Glomerular visceral epithelial cell (primary cell): ENCODE measurements around the gene CUEDC1.
A peak's percentile ranks its signal among the peaks of the same experiment; 100 is the strongest.
"Not testable (repeated sequence)": the region's sequence is repeated elsewhere in the genome, so short reads cannot be mapped to it uniquely, and the experiment has no call there.

ENCODE experiments used
- DNase-seq: peaks from one replicate; pipeline ENCODE4 v3.0.0-alpha.2; 2016; ENCODE audit errors: extremely low spot score

Gene CUEDC1

DNA sequence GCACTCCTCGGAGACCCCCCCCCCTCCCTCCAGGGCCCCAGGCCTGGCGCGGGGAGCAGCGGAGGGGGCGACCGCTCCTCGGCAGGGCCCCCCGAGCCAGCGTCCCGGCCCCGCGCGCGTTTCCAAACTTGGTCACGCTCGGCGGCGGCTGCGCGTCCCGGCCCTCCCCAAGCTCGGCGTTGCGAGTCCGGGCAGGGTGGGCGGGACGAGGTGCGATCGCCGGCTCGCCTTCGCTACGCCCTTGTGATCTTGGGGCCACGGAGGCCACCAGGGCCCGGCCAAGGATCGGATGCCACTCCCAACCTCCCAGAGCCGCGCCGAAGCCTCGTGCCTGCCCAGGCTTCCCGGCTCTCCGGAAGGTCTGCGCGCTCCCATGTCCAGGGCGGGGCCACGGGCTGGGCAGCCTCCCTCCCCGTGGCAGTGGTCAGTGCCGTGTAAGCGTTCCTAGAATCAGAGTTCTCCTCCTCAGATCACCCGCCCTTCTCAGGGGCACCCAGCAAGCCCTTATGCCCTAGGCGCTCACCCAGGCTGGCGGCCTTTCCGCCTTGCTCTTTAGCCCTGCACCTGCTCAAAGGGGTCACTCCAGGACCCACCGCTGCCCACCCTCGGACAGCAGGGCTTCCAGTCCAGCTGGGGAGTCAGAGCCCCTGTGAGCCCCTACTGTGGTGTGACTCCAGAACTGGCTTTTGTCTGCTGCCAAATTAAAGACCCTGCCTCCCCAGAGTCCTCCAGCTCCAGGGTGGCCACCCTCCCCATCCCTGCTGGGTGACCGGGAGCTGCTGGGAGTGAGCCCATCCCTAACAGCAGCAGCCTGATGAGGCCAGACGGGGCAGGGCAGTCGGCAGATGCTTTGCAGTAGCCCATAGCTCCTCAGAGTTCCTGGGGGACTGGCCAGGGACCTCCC lies 93.2 kb downstream of the CUEDC1 start:
- DNase-seq: peak; percentile 85

DNA sequence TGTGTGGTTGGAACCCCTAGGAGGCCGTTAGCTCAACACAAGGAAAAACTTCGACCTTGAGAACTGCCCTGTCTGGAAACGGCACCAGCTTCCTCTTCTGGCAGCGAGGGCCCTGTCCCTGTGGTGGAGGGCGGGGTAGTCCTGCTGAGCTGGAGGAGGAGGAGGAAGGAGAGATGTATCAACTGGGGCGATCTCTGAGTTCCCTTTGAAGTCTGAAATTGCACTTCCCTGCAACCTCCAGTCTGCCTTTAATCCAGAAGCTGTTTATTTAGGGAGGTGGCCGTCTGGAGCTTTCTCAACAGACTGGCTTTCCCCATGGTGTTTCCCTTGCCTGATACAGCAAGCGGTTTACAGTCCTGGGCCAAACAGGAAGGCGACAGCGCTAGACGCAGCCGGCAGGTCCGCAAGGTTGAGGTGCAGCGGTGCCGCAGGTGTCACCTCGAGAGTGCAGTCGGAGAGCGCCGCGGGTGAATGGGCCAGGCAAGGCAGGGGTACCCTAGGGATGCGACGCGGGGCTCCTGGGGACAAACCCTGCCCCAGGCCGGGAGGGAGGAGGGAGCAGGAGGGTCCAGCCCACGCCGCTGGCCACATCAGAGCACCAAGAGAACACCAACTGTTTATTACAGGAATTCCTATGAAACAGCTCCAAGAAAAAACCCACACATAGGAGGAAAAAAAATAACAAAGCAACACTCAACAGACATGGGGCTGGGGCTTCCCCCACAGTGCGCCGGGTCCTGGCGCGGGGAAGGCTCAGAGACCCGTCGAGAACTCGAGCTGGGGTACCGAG lies 94.0 kb downstream of the CUEDC1 start:
- peak; percentile 76 for DNase-seq

DNA sequence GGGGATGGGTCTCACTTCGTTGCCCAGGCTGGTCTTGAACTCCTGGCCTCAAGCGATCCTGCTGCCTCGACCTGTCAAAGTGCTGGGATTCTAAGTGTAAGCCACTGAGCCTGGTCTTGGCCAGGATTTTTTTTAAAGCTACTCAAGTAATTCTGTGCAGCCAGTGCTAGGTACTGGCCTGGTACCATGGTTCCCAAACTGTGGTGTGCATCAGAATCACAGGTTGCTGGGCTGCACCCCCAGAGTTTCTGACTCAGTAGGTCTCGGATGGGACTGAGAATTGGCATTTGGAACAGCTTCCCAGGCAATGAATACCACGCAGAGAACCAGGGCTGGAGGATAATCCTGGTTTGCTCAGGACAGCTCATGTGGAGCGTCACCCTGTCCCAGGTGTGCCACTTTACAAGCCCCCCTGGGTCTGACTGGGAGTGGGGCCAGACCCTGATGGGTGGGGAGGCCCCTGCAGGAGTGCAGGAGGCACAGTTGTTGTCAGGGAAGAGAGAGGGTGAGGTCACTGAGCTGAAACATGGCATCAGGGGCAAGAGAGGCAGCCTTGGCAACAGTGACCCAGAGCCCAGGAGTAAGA lies 94.7 kb downstream of the CUEDC1 start:
- no peak for DNase-seq

DNA sequence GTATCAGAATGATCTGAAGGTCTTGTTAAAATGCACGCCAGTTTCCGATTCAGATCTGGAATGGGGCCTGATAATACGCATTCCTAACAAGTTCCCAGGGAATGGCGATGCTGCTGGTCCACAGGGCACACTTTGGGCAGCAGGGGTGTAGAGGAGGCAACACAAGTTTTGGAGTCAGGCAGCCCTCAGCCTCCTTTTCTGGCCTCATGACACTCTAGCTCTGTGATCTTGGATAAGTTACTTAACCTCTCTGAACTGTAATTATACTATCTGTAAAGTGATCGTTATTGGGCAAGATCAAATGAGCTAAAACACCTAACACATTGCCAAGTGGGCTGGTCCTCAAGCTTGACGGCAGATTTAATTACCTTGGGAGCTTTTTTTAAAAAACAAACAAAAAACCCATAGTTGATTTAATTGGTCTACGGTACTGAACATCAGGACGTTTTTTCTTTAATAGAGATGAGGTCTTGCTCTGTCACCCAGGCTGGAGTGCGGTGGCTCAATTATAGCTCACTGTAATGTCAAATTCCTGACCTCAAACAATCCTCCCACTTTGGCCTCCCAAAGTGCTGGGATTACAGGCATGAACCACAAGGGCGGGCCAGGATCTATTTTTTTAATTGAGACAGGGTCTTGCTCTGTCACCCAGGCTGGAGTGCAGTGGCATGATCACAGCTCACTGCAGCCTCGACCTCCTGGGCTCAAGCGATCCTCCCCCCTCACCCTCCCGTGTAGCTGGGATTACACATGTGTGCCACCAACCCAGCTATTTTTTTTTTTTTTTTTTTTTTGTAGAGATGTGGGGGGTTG lies 95.4 kb downstream of the CUEDC1 start:
- no peak for DNase-seq

DNA sequence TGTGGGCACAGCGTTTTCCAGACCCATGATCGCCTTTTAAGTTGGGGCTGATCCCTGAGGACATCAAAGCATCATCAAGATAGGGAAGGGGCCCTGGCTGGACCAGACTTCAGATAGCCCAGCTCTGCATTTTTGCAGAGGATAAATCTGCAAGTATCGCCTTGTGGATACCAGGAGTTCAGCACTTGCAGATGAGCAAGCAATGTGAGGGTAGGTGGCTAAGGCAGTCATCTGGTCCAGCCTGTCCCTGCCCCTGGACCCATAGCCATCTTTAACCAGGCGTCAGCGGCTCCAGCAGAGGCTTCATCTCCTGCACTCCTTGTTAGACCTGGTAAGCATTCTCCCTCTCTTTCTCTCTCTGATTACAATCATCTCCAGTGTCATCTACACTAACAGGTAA lies 96.4 kb downstream of the CUEDC1 start:
- no peak for DNase-seq

DNA sequence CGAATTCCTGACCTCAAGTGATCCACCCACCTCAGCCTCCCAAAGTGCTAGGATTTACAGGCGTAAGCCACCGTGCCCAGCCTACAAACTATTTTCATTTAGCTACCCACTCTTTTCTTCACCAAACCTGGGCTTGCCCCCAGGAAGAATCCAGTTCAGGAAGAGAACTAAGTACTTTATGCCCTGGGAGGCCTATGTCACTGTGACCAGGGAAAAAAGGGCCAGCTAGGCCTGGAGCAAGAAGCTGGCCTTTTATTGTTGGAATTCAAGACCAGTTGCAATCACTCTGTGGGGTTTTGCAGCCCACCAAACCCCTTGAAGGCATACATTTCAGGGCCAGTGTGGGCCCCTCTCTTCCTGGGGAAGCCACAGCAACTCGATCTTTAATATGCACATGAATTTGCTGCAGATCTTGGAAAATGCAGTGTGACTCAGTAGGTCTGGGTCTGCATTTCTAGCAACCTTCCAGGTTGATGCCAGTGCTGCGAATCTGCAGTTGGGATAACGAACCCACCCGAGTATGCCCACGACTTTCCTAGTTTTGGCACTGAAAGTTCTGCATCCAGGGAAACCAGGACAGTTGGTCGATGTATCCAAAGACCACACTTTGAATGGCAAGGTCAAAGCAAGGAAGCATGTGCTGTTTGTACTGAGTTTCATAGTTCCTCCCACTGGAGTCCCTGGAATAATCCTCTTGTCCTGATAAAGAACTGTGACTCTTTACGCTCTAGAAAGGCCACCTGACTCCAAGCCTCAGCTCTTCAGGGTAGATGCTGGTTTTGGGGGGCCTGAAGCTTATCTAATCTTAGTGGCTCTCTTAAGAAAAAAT lies 98.2 kb downstream of the CUEDC1 start:
- no peak for DNase-seq

DNA sequence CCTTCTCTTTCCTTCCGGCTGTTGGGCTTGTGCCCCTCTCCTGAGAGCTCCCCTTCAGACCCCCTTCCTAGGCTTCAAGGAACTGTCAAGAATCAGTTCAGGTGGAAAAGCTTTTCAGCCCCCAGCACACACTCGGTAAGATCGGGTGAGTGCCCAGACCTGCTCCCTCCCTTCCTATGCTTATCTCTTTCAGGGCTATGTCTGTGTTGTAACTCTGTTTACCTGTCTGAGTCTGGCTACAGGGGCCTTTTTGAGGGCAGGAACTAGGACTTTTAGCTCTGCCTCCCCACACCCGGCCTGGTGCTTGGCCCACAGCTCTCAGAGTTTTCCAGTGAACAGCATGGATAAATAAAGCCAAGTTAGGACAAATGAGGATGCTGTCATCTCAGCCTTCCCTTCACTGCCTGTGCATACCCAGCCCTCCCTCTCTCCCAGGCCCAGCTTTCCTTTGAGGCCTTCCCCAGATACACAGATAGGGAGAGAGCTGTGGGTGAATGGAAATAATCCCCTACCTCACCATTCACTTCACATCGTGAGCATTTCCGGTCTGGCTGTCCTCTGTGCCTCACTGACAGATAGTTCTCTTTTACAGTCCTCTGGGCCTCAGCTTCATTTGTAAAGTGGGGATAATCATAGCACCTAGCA lies 99.7 kb downstream of the CUEDC1 start:
- DNase-seq: no peak

DNA sequence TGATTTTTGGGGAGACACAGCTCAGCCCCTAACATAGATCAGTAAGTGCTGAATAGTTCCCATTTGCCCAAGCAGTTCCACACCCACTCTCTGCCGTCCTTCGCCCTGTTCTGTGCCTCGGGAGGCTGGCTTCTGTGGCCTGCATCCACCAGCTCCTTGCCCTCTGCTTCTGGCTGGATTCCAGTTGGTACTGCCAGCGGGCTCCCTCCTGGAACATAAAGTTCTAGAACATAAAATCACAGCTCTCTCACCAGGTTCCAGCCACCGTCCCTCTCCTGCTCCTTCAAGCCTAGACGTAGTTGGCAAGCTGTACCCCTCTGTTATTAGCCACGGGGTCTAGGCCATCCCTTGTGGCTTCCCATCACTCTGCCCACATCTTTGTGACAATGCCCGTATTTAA lies 101.5 kb downstream of the CUEDC1 start:
- no peak for DNase-seq

DNA sequence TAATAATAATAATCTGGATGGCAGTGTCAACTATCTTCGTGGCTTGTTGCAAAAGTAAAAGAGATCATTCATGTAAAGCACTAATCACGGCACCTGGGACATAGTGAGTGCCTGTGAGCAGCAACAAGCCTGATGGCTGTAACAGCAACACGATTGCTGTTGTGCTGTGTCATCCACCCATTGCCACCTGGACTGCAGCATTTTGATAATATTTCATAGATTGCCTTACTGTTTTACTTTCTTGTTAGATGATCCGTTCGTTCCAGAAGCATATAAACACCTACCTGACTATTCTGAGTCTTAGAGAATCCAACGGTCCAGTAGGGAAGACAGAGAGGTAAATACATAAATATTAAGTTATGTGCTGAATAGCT lies 102.3 kb downstream of the CUEDC1 start:
- DNase-seq: no peak

DNA sequence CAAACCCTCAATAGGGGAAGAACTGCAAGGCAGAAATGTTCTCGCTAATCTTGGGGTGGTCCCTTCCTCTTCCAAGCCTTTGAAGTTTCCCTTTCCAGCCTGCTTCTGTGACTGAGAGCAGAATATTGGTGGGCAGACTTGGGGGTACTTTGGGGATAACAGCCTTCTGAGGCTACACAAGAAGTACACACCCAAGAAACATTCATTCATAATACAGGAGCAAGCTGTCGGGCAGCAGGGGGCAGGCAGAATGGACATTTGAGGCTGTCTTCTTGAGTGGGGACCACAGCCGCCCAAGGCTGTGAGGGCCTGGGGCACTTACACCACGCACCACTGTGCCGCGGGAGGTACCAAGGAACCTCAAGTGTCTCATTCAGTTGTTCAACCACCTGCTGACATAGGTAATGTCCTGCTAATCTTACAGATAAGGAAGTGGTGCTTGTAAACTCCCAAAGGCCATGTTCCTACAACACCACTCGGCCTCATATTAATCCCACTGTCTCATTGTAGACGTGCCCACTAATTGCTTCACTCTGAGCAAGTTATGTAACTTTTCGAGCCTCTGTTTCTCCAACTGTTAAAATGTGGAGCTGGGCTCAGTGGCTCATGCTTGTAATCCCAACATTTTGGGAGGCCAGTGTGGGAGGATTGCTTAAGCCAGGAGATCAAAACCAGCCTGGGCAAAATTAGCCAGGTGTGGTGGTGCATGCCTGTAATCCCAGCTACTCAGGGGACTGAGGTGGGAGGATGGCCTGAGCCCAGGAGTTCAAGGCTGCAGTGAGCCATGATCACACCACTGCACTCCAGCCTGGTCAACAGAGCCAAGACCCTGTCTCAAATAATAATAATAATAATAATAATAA lies 102.9 kb downstream of the CUEDC1 start:
- DNase-seq: no peak

DNA sequence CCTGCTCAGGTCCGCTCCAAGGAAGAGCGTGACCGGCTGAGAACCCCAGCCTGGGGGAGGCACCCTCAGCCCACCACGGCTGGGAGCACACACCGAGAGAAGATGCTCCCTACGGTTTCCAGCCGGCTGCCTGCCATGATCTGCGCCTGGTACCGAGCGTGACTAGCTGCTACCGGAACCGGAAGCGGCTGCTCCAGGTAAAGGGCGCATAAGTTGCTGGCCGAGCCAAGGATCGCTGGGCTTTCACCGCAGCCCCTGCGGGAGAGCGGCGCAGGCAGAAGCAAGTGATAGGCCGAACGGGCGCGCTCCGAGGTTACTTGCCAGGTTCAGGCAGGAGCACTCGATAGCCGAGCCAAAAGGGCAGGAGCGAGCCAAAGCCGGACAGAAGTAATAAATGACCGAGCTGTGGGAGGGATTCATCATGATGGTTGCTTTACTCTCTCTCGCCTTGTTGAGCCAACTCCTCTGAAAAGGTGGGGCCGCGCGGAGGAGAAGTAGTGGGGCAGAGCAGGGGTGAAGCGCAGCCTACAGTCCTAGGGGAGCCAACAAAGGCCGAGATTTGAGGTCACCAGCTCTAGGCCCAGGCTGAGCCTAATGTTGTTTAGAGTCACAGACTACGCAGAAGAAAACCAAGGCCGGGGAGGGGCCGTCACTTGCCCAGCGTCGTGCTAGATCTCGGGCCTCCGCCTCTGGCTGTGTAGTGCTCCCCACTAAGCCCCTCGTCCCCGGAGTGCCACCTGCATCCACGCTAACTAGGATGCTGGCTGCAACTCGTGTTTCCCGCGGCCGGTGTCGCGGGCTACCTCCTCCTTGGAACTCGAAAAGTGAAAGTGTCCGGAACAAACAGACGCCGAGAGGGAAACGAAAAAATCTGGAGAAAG lies 105.1 kb downstream of the CUEDC1 start, which contains the start of gene MRPS23:
Gene MRPS23 (minus strand): TSS at position 171 of the 881 bp plus-strand sequence. CDS start 34 bp downstream, at position 137.
- DNase-seq: peak; percentile 98

DNA sequence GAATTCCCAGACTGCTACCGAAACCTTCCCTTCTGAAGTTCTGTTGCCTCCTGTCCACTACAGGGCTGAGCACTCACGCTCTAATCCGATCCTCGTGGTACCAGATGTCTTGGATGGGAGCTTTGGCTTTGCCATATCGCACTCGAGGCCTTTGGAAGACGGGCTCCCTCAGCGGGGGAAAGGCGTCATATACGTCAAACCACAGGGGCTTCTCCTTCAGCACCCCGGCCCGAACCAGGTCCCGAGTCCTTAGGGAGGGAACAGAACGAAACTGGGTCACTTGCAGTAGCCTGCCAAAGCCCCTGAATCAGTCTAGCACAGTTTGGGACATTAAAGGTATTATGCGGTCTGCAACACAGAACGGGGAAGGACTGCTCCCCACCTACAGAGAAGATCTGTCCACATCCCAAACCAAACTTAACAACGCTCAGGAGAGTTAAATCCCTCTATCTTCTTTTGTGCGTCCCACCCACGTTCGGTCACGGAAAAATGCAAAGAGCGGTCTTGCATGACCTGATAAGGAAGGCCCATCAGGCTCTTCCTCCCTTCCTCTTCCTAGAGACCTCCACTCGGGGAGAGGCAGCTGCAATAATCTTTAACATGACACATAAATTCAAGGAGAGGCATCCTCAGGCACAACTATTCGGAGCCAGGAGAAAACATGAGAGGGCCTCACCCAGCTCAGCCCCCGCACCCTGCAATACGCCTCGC lies 105.9 kb downstream of the CUEDC1 start:
- no peak for DNase-seq

DNA sequence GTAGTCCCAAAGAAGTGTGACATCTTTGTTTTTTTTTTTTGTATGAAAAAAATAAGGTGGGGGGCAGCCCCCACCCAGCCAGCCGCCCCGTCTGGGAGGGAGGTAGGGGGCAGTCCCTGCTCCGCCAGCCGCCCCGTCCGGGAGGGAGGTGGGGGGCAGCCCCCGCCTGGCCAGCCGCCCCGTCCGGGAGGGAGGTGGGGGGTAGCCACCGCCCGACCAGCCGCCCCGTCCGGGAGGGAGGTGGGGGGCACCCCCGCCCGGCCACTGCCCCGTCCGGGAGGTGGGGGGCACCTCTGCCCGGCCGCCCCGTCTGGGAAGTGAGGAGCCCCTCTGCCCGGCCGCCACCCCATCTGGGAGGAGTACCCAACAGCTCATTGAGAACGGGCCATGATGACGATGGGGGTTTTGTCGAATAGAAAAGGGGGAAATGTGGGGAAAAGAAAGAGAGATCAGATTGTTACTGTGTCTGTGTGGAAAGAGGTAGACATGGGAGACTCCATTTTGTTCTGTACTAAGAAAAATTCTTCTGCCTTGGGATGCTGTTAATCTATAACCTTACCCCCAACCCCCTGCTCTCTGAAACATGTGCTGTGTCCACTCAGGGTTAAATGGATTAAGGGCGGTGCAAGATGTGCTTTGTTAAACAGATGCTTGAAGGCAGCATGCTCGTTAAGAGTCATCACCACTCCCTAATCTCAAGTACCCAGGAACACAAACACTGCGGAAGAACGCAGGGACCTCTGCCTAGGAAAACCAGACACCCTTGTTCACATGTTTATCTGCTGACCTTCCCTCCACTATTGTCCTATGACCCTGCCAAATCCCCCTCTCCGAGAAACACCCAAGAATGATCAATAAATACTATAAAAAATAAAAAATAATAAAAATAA lies 108.9 kb downstream of the CUEDC1 start:
- DNase-seq: not testable (repeated sequence)

DNA sequence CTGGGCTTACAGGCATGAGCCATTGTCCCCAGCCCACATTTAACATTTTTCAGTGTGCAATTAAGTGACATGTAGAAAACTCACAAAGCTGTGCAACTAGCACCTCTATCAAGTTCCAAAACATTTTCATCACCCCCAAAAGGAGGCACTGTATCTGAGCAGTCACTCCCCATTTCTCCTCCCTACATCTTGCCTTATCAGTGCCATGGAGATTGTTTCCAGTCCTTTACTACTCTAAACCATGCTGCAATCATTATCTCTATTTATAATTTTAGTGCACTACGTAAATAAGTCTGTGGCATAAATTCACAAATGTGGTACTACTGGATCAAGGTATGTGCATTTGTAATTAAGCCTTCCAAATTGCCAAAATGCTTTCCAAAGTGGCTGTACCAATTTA lies 112.9 kb downstream of the CUEDC1 start:
- no peak for DNase-seq

DNA sequence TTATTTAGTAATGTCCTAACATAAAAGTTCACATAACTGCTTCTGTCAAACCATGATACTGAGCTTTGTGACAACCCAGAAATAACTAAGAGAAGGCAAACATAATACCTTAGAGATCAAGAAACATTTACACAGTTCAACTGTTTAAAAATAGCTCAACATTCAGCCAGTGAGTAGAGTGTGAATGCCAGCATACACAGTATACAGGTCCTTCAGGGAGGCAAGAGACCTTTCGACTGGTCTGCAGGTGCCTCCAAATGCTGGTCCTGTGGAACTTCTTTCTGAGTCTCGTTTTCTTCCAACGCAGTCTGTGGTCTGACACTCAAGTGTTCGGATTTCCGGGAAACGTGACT lies 115.7 kb downstream of the CUEDC1 start:
- no peak for DNase-seq

DNA sequence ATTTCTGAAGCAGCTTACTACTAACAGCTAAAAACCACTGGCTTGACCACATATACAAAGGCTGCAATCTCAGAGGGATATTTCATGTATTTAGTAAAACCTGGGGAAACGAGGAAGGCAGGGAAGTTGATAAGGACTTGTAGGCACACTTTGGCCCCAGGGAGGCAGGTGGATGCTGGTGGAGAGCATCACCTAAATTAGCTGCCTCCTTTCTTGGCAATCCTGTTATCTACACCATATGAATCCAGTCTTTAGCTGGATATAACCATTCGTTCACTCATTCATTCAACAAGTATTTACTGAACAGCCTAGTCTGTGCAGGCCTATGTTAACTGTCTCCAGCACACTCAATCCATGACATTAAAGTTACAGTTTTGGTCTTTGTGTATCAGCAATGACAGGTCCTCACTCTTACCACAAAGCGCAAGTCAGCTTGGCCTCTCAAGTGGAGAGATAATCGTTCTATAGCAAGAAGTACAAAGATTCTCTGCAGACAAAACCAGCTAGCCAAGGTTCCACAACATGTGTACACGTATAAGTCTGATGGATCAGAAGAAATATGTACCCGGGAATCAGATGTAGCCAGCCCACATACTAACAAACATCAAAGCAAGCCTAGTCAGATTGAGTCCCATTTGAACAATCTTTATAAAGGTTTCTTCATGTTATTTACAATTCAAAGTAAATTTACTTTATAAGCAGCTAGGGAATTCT lies 116.2 kb downstream of the CUEDC1 start:
- no peak for DNase-seq
